RPMI7951 (cell line): ENCODE measurements around the gene BCAS3. TPM values are rescaled to one million over a fixed set of nuclear protein-coding genes. Genes with fewer than 3 reads are reported as not detected.
"Not testable (repeated sequence)": the region's sequence is repeated elsewhere in the genome, so short reads cannot be mapped to it uniquely, and the experiment has no call there.

Experiments used
- DNase-seq: peaks from one replicate; pipeline ENCODE4 v3.0.0-alpha.2; 2012; ENCODE audit warnings: low read depth
- total RNA-seq: library from RNA; depleted of rRNA; stranded (reverse); fragments of >200 nt; shearing (Covaris generic); gene quantifications from 2 replicates; pipeline ENCODE4 v1.2.3, GENCODE V29; 2014; rRNA removed

The BCAS3 gene
- total RNA-seq = 7.6 and 11.2 TPM in 2 replicates

GRCh38 chr17:60677308-60678117, at the start of gene BCAS3:
Gene BCAS3 (plus strand): TSS chr17:60677851.
- peak; percentile 98 for DNase-seq

- DNase-seq = no peak
Measured at GRCh38 chr17:60628252-60628889, 49.3 kb upstream of the BCAS3 start.

GRCh38 chr17:60629120-60629519, 48.5 kb upstream of the BCAS3 start:
- DNase-seq = no peak

- no peak for DNase-seq
Measured at GRCh38 chr17:60630352-60630751, 47.3 kb upstream of the BCAS3 start.

- peak; percentile 1 for DNase-seq
Measured at GRCh38 chr17:60631119-60631518, 46.5 kb upstream of the BCAS3 start.

- no peak for DNase-seq
Measured at GRCh38 chr17:60637683-60638082, 40.0 kb upstream of the BCAS3 start.

- DNase-seq = no peak
Measured at GRCh38 chr17:60639019-60639330, 38.7 kb upstream of the BCAS3 start.

- peak; percentile 20 for DNase-seq
Measured at GRCh38 chr17:60640503-60640902, 37.1 kb upstream of the BCAS3 start.

GRCh38 chr17:60641126-60641525, 36.5 kb upstream of the BCAS3 start:
- DNase-seq = no peak

GRCh38 chr17:60641810-60642220, 35.8 kb upstream of the BCAS3 start:
- peak; percentile 70 for DNase-seq

- no peak for DNase-seq
Measured at GRCh38 chr17:60645918-60646523, 31.6 kb upstream of the BCAS3 start.

GRCh38 chr17:60646701-60647100, 30.9 kb upstream of the BCAS3 start:
- DNase-seq = no peak

- no peak for DNase-seq
Measured at GRCh38 chr17:60647705-60648104, 29.9 kb upstream of the BCAS3 start.

GRCh38 chr17:60652454-60653247, 25.0 kb upstream of the BCAS3 start:
- DNase-seq = no peak

- DNase-seq = no peak
Measured at GRCh38 chr17:60653569-60653968, 24.1 kb upstream of the BCAS3 start.

GRCh38 chr17:60656499-60656898, 21.2 kb upstream of the BCAS3 start:
- no peak for DNase-seq

GRCh38 chr17:60659156-60659555, 18.5 kb upstream of the BCAS3 start:
- DNase-seq = no peak

- no peak for DNase-seq
Measured at GRCh38 chr17:60661489-60661888, 16.2 kb upstream of the BCAS3 start.

GRCh38 chr17:60664022-60664421, 13.6 kb upstream of the BCAS3 start:
- no peak for DNase-seq

GRCh38 chr17:60665602-60666001, 12.0 kb upstream of the BCAS3 start:
- DNase-seq = no peak

GRCh38 chr17:60668741-60669140, 8.9 kb upstream of the BCAS3 start:
- not testable (repeated sequence) for DNase-seq

- no peak for DNase-seq
Measured at GRCh38 chr17:60671482-60671881, 6.2 kb upstream of the BCAS3 start.
